ENCODE results near the gene PSMC6.
"Not testable (repeated sequence)": the region's sequence is repeated elsewhere in the genome, so short reads cannot be mapped to it uniquely, and the experiment has no call there.

PSMC6 gene

GRCh38 chr14:52700701-52701172 is 6.3 kb upstream of the PSMC6 start:
- Mint-ChIP-seq H3K9me3 (no peaks in the 10 kb centered on the region), H3K4me1 (peaks cover 6% of the 10 kb centered on the region), H3K36me3 (peaks cover 5% of the 10 kb centered on the region), H3K4me3 (no peak overlapping the region), H3K27ac (no peak overlapping the region)
- ATAC-seq (no peak), DNase-seq (ENCODE audit: low spot score in 2 of 2) (no peak)

DNA sequence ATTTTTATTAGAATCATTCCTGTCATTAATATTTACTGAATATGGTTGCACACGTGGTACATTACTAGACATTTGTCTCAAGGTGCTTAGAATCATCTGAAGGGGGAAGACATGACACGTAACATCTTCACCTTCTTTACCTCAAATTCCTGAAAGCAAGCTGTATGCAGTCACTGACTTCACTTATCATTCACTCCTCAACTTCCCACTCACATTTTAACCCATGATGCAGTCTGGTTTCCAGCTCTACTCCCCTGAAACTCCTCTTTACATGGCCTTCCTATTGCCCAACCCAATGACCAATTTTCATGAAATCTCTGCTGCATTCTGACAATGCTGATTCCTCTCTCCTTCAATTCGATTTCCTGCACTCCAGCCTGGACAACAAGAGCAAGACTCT is 5.8 kb upstream of the PSMC6 start:
- no peaks in the 10 kb centered on the region for H3K9me3 Mint-ChIP-seq
- no peak overlapping the region for H3K27ac Mint-ChIP-seq
- H3K4me3 Mint-ChIP-seq: no peak overlapping the region
- H3K36me3 Mint-ChIP-seq: peaks cover 5% of the 10 kb centered on the region
- DNase-seq (ENCODE audit: low spot score in 2 of 2): no peak
- peak; percentile 74 for ATAC-seq
- peaks cover 9% of the 10 kb centered on the region for H3K4me1 Mint-ChIP-seq

DNA sequence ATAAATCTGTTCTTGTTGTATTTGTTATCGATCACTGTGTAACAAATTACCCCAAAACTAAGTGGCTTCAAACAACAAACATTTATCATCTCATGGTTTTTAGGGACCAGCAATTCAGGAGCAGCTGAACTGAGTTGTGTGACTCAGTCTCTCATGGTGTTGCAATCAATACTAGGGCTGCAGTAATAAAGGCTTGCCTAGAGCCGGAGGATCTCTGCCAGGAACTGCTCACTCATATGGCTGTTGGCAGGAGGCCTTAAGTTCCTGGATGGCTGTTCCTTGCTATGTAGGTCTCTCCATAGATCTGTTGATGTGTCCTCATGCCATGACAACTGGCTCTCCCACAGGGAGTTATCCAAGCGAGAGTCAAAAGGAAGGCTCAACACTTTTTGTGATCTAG is 3.8 kb upstream of the PSMC6 start:
- H3K4me3 Mint-ChIP-seq: no peak overlapping the region
- no peak for DNase-seq (ENCODE audit: low spot score in 2 of 2)
- peaks cover 17% of the 10 kb centered on the region for H3K36me3 Mint-ChIP-seq
- H3K27ac Mint-ChIP-seq: no peak overlapping the region
- peaks cover 27% of the 10 kb centered on the region for H3K4me1 Mint-ChIP-seq
- H3K9me3 Mint-ChIP-seq: no peaks in the 10 kb centered on the region
- no peak for ATAC-seq

GRCh38 chr14:52703664-52704063 is 3.3 kb upstream of the PSMC6 start:
- H3K27ac Mint-ChIP-seq: no peak overlapping the region
- peaks cover 29% of the 10 kb centered on the region for H3K4me1 Mint-ChIP-seq
- ATAC-seq (no peak), DNase-seq (ENCODE audit: low spot score in 2 of 2) (no peak)
- H3K36me3 Mint-ChIP-seq: peaks cover 22% of the 10 kb centered on the region
- H3K4me3 Mint-ChIP-seq: no peak overlapping the region
- H3K9me3 Mint-ChIP-seq: no peaks in the 10 kb centered on the region

DNA sequence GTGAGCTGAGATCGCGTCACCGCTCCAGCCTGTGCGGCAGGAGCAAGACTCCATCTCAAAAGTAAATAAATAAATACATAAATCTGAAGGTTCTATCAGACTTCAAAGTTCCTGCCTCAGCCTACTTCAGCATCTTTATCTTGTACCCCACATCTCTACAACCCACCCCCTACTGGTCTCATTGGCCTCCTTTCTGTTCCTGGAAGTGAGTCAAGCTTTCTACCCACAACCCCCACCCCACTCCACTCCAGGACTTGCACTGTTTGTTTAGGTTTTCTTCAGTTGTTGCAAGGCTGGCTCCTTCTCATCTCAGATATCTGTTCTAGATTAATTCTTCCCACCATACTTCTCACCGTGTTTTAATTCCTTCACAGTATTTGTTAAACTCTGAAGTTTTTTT is 714 bp upstream of the PSMC6 start:
- H3K9me3 Mint-ChIP-seq: no peaks in the 10 kb centered on the region
- H3K36me3 Mint-ChIP-seq: peaks cover 48% of the 10 kb centered on the region
- H3K4me1 Mint-ChIP-seq: peaks cover 26% of the 10 kb centered on the region
- H3K27ac Mint-ChIP-seq: peak overlapping the region; percentile 98
- peak in 1 of 2 donors; percentile 63 for DNase-seq (ENCODE audit: low spot score in 2 of 2)
- peak; percentile 73 for ATAC-seq
- peak overlapping the region; percentile 99 for H3K4me3 Mint-ChIP-seq

- H3K9me3 Mint-ChIP-seq: no peaks in the 10 kb centered on the region
- no peak overlapping the region for H3K27ac Mint-ChIP-seq
- peaks cover 97% of the 10 kb centered on the region for H3K36me3 Mint-ChIP-seq
- ATAC-seq: no peak
- DNase-seq (ENCODE audit: low spot score in 2 of 2): no peak
- peaks cover 16% of the 10 kb centered on the region for H3K4me1 Mint-ChIP-seq
- no peak overlapping the region for H3K4me3 Mint-ChIP-seq
Observed at GRCh38 chr14:52711666-52712065, 4.7 kb downstream of the PSMC6 start.

GRCh38 chr14:52716155-52716554 is 9.2 kb downstream of the PSMC6 start:
- DNase-seq (ENCODE audit: low spot score in 2 of 2): no peak
- H3K36me3 Mint-ChIP-seq: peaks cover 100% of the 10 kb centered on the region
- no peaks in the 10 kb centered on the region for H3K9me3 Mint-ChIP-seq
- H3K4me3 Mint-ChIP-seq: no peak overlapping the region
- no peak overlapping the region for H3K27ac Mint-ChIP-seq
- ATAC-seq: no peak
- H3K4me1 Mint-ChIP-seq: no peaks in the 10 kb centered on the region

DNA sequence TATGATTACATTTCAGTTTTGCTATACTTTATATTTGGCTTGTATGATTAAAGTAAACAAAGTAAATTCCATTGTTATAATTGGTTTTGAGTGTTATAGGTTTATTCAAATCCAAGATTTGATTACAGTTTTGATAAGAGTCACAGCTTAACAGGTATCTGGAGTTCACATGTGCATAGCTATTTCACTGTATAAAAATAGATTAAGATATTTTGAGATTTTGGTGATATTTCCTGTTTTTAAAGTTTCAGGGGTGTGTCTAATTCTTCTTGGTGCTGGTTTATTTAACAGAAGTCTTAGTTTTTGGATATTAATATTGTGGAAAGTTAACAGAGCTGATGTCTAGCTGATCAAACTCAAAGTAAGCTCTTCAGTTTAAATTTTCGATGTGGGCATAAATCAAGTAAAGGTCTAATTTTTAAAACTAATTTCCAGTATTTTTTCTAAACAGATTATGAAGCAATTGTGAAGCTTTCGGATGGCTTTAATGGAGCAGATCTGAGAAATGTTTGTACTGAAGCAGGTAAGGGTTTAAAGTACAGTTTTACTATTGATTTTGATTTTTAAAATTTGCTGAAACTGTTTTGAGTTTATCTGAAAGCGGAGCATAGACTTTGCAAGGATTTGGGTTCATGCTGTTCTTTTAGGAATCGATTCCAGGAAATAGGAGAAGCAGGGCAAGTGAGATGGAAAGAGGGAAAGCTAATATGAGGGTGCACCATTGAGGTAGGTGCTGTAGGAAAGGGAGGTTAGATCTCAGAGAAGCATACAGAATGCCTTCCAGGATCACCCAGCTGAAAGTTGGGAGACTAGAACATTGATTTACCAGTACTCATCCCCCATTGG is 16.7 kb downstream of the PSMC6 start:
- Mint-ChIP-seq H3K9me3 (no peaks in the 10 kb centered on the region), H3K4me1 (peaks cover 21% of the 10 kb centered on the region), H3K4me3 (no peak overlapping the region), H3K36me3 (peaks cover 98% of the 10 kb centered on the region), H3K27ac (peak overlapping the region; percentile 21)
- DNase-seq (ENCODE audit: low spot score in 2 of 2) (no peak), ATAC-seq (no peak)

GRCh38 chr14:52724360-52724644 is 17.3 kb downstream of the PSMC6 start:
- Mint-ChIP-seq H3K27ac (no peak overlapping the region), H3K4me1 (peaks cover 21% of the 10 kb centered on the region), H3K36me3 (peaks cover 92% of the 10 kb centered on the region), H3K4me3 (no peak overlapping the region), H3K9me3 (no peaks in the 10 kb centered on the region)
- DNase-seq (ENCODE audit: low spot score in 2 of 2): no peak
- ATAC-seq: no peak

GRCh38 chr14:52727509-52727908 is 20.5 kb downstream of the PSMC6 start:
- H3K9me3 Mint-ChIP-seq; H3K4me3 Mint-ChIP-seq; ATAC-seq; DNase-seq (ENCODE audit: low spot score in 2 of 2); H3K27ac Mint-ChIP-seq: not testable (repeated sequence)
- Mint-ChIP-seq H3K4me1 (peaks cover 18% of the 10 kb centered on the region), H3K36me3 (peaks cover 66% of the 10 kb centered on the region)

DNA sequence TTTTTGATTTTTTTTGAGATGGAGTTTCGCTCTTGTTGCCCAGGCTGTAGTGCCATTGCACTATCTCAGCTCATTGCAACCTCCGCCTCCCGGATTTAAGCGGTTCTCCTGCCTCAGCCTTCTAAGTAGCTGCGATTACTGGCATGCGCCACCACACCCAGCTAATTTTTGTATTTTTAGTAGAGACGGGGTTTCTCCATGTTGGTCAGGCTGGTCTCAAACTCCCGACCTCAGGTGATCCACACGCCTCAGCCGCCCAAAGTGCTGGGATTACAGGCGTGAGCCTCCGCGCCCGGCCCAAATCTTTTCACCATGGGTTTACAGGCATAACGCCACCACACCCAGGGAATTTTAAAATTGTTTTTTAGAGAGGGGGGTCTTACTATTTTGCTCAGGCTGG is 22.0 kb downstream of the PSMC6 start:
- H3K27ac Mint-ChIP-seq; H3K9me3 Mint-ChIP-seq; DNase-seq (ENCODE audit: low spot score in 2 of 2); ATAC-seq: not testable (repeated sequence)
- Mint-ChIP-seq H3K4me3 (peak overlapping the region; percentile 91), H3K36me3 (peaks cover 65% of the 10 kb centered on the region), H3K4me1 (peaks cover 19% of the 10 kb centered on the region)

GRCh38 chr14:52729585-52729924 is 22.6 kb downstream of the PSMC6 start:
- peak overlapping the region; percentile 93 for H3K27ac Mint-ChIP-seq
- peak overlapping the region; percentile 91 for H3K4me3 Mint-ChIP-seq
- H3K4me1 Mint-ChIP-seq: peaks cover 23% of the 10 kb centered on the region
- no peaks in the 10 kb centered on the region for H3K9me3 Mint-ChIP-seq
- ATAC-seq (no peak), DNase-seq (ENCODE audit: low spot score in 2 of 2) (no peak)
- peaks cover 65% of the 10 kb centered on the region for H3K36me3 Mint-ChIP-seq

DNA sequence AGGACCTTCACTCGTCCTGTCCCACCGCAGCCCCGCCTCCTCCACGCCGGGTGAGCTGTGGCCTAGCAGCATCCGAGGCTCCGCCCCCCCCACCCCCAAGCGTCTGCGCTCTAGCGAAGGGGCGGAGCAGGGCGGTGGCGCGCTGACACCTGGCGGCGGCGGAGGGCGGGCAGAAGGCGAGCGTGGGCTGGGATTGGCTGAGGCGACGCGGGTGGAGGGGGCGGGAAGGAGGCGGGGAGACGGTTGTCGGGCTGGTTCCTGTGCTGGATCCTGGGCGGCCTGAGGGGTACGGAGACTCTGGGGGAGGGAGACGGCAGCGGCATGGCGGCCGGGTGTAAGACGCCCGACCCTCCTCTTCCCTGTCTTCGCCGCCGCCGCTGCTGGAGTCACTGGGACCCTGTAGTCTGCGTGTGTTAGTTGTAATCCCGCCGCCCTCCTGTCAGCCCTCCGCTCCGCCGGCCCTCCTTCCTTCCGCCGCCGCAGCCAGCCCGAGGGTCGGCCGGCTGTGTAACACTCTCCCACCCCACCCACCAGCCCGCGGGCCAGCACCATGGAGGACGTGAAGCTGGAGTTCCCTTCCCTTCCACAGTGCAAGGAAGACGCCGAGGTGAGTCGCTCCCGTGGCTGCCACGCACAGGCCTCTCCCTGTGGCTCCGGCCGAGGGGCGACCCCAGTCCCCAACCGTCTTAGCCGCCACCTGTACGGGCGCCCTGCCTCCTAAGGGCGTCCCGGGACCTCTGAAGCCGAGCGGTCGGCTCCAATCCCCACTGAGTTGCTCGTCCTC is 23.1 kb downstream of the PSMC6 start, which contains the start of gene STYX:
STYX (plus strand) TSS at position 242 of the 784 bp plus-strand sequence; CDS start at position 551, 309 bp downstream.
- DNase-seq (ENCODE audit: low spot score in 2 of 2): peak; percentile 91 to 97
- no peaks in the 10 kb centered on the region for H3K9me3 Mint-ChIP-seq
- H3K27ac Mint-ChIP-seq: peak within 1 kb of the TSS; percentile 93
- peaks cover 24% of the 10 kb centered on the region for H3K4me1 Mint-ChIP-seq
- ATAC-seq: peak; percentile 97
- H3K36me3 Mint-ChIP-seq: peaks cover 59% of the 10 kb centered on the region
- H3K4me3 Mint-ChIP-seq: peak within 1 kb of the TSS; percentile 91

GRCh38 chr14:52730709-52731111 is 23.7 kb downstream of the PSMC6 start:
- DNase-seq (ENCODE audit: low spot score in 2 of 2): no peak
- H3K36me3 Mint-ChIP-seq: peaks cover 54% of the 10 kb centered on the region

DNA sequence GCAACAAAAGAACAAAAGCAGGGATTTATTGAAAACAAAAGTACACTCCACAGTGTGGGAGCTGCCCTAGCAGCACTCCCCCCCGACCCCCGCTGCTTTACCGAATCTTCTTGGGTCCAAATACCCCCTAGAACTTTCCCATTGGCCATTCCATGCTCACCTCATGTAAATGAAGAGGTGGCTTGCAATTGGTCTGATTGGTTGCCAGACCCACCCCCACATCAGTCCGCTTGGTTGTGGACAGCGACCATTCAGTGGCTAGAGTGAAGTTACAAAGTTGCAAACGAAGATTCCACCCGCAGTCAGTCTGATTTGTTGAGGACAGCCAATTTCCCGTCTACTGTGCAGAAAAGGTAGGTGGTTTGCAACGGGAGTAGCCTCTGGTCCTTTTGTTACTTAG is 26.8 kb downstream of the PSMC6 start:
- H3K36me3 Mint-ChIP-seq: peaks cover 34% of the 10 kb centered on the region
- peak overlapping the region; percentile 3 for H3K27ac Mint-ChIP-seq
- peaks cover 53% of the 10 kb centered on the region for H3K4me1 Mint-ChIP-seq
- ATAC-seq (no peak), DNase-seq (ENCODE audit: low spot score in 2 of 2) (no peak)
- no peak overlapping the region for H3K4me3 Mint-ChIP-seq
- H3K9me3 Mint-ChIP-seq: no peaks in the 10 kb centered on the region

More at GRCh38 chr14:52730709-52731111, 23.7 kb downstream of the PSMC6 start:
- Mint-ChIP-seq H3K27ac (peak overlapping the region; percentile 93), H3K4me1 (peaks cover 30% of the 10 kb centered on the region), H3K9me3 (no peaks in the 10 kb centered on the region), H3K4me3 (peak overlapping the region; percentile 91)
- ATAC-seq: no peak
